Measurements from ENCODE around the gene SDK1.

Gene SDK1

GRCh38 chr7:3345699-3346481 is 44.8 kb downstream of the SDK1 start:
- DNase-seq, result no peak

GRCh38 chr7:3349126-3349525 is 48.1 kb downstream of the SDK1 start:
- DNase-seq, result no peak

- no peak for DNase-seq
Measured at GRCh38 chr7:3356173-3356572, 55.1 kb downstream of the SDK1 start.

GRCh38 chr7:3358991-3359390 is 57.9 kb downstream of the SDK1 start:
- DNase-seq, result no peak

- no peak for DNase-seq
Measured at GRCh38 chr7:3367261-3367660, 66.2 kb downstream of the SDK1 start.

- DNase-seq, result no peak
Measured at GRCh38 chr7:3370068-3370830, 69.2 kb downstream of the SDK1 start.

- DNase-seq, result no peak
Measured at GRCh38 chr7:3370921-3371320, 69.9 kb downstream of the SDK1 start.

- DNase-seq, result no peak
Measured at GRCh38 chr7:3371601-3372000, 70.5 kb downstream of the SDK1 start.

GRCh38 chr7:3374239-3374638 is 73.2 kb downstream of the SDK1 start:
- DNase-seq, result no peak

- no peak for DNase-seq
Measured at GRCh38 chr7:3378390-3379150, 77.5 kb downstream of the SDK1 start.

GRCh38 chr7:3380034-3380433 is 79.0 kb downstream of the SDK1 start:
- no peak for DNase-seq

- no peak for DNase-seq
Measured at GRCh38 chr7:3380886-3381685, 80.0 kb downstream of the SDK1 start.

GRCh38 chr7:3386423-3387190 is 85.6 kb downstream of the SDK1 start:
- no peak for DNase-seq

- DNase-seq, result no peak
Measured at GRCh38 chr7:3393862-3394261, 92.8 kb downstream of the SDK1 start.

- DNase-seq, result no peak
Measured at GRCh38 chr7:3397324-3397723, 96.3 kb downstream of the SDK1 start.

- DNase-seq, result peak; percentile 87
Measured at GRCh38 chr7:3399858-3400257, 98.8 kb downstream of the SDK1 start.

GRCh38 chr7:3404501-3404900 is 103.4 kb downstream of the SDK1 start:
- no peak for DNase-seq

GRCh38 chr7:3408814-3409595 is 108.0 kb downstream of the SDK1 start:
- no peak for DNase-seq

- DNase-seq, result no peak
Measured at GRCh38 chr7:3412871-3413270, 111.8 kb downstream of the SDK1 start.

GRCh38 chr7:3415861-3416312 is 114.8 kb downstream of the SDK1 start:
- DNase-seq, result no peak

- no peak for DNase-seq
Measured at GRCh38 chr7:3416453-3416852, 115.4 kb downstream of the SDK1 start.

All from islet precursor cell (in vitro differentiated cells).